SK-N-MC (cell line): ENCODE data around the gene C11orf52.
"Not testable (repeated sequence)": the region's sequence is repeated elsewhere in the genome, so short reads cannot be mapped to it uniquely, and the experiment has no call there.

Experiments used
- DNase-seq: peaks from one replicate; pipeline ENCODE4 v3.0.0-alpha.2; 2011; ENCODE audit warnings: low read depth, low spot score
- H3K27ac ChIP-seq: fragments of 200-600 bp; sonication (generic); 2 replicates; pipeline ENCODE4 v1.5.1; 2016; ENCODE audit warnings: mixed run types
- H3K36me3 ChIP-seq: fragments of 200-600 bp; sonication (generic); 2 replicates; pipeline ENCODE4 v1.6.1; 2017; ENCODE audit warnings: antibody characterized with exemption, low read length, mixed read lengths; ENCODE audit not compliant: insufficient read depth
- H3K4me3 ChIP-seq: fragments of 200-600 bp; sonication (generic); 2 replicates; pipeline ENCODE4 v1.5.1; 2016
- H3K9ac ChIP-seq: fragments of 200-600 bp; sonication (generic); 2 replicates; pipeline ENCODE4 v1.8.0; 2017; ENCODE audit warnings: mixed run types, mixed read lengths; ENCODE audit not compliant: insufficient read length
- H3K9me3 ChIP-seq: fragments of 200-600 bp; sonication (generic); 2 replicates; pipeline ENCODE4 v1.6.1; 2017; ENCODE audit warnings: low read depth, mild to moderate bottlenecking, antibody characterized with exemption, low read length, moderate library complexity, mixed read lengths
- EZH2 ChIP-seq: fragments of 200-600 bp; sonication (generic); IDR thresholded peaks from one replicate; pipeline ENCODE4 v1.6.1; 2017; ENCODE audit warnings: antibody characterized with exemption
- FOXP2 ChIP-seq: optimal IDR thresholded peaks from 2 replicates; pipeline ENCODE3; 2011; ENCODE audit warnings: mild to moderate bottlenecking, moderate library complexity; ENCODE audit not compliant: insufficient read depth; ENCODE audit errors: extremely low read length, control extremely low read depth
- POLR2AphosphoS5 ChIP-seq: IDR thresholded peaks from 2 replicates; pipeline ENCODE4 v1.6.1; 2012; ENCODE audit warnings: mild to moderate bottlenecking, low read depth, low read length, borderline replicate concordance

The C11orf52 gene

GRCh38 chr11:111920908-111921307, 2.2 kb downstream of the C11orf52 start:
- peak overlapping the region; percentile 71; the same call in 1 of the 2 replicates for H3K27ac ChIP-seq

GRCh38 chr11:111921541-111922230, 3.0 kb downstream of the C11orf52 start:
- H3K4me3 ChIP-seq: no peak overlapping the region
- no peaks in the 10 kb centered on the region for H3K36me3 ChIP-seq
- DNase-seq: no peak
- TF ChIP-seq POLR2AphosphoS5 (no peak), EZH2 (no peak), FOXP2 (no peak)
- no peaks in the 10 kb centered on the region for H3K9me3 ChIP-seq
- H3K27ac ChIP-seq: peak overlapping the region; percentile 96
- peak overlapping the region; percentile 70 for H3K9ac ChIP-seq

More at GRCh38 chr11:111920908-111921307, 2.2 kb downstream of the C11orf52 start:
- Histone ChIP-seq H3K4me3 (no peak overlapping the region), H3K9ac (no peak overlapping the region), H3K9me3 (no peaks in the 10 kb centered on the region), H3K36me3 (no peaks in the 10 kb centered on the region)
- no peak for DNase-seq
- no peak for TF ChIP-seq POLR2AphosphoS5
- no peak for TF ChIP-seq FOXP2
- TF ChIP-seq EZH2: no peak

GRCh38 chr11:111922803-111923202, 4.1 kb downstream of the C11orf52 start:
- peak overlapping the region; percentile 70 for H3K9ac ChIP-seq
- H3K4me3 ChIP-seq: peak overlapping the region; percentile 55
- peak overlapping the region; percentile 96 for H3K27ac ChIP-seq
- DNase-seq: no peak
- H3K9me3 ChIP-seq: no peaks in the 10 kb centered on the region
- no peaks in the 10 kb centered on the region for H3K36me3 ChIP-seq
- no peak for TF ChIP-seq FOXP2
- no peak for TF ChIP-seq POLR2AphosphoS5
- no peak for TF ChIP-seq EZH2

- peak overlapping the region; percentile 55 for H3K4me3 ChIP-seq
- DNase-seq: no peak
- no peaks in the 10 kb centered on the region for H3K36me3 ChIP-seq
- TF ChIP-seq EZH2: no peak
- peak; percentile 23; the same call in 1 of the 2 replicates for TF ChIP-seq POLR2AphosphoS5
- no peaks in the 10 kb centered on the region for H3K9me3 ChIP-seq
- peak overlapping the region; percentile 96 for H3K27ac ChIP-seq
- H3K9ac ChIP-seq: peak overlapping the region; percentile 70
These were observed 4.7 kb downstream of the C11orf52 start for GRCh38 chr11:111923351-111923788.

- H3K27ac ChIP-seq: peak overlapping the region; percentile 96
- no peak overlapping the region; the same call in 1 of the 2 replicates for H3K4me3 ChIP-seq
- H3K36me3 ChIP-seq: no peaks in the 10 kb centered on the region
- no peak for TF ChIP-seq POLR2AphosphoS5
- no peak for TF ChIP-seq EZH2
- no peak for TF ChIP-seq FOXP2
- DNase-seq: no peak
- no peaks in the 10 kb centered on the region for H3K9me3 ChIP-seq
- H3K9ac ChIP-seq: no peak overlapping the region
These were observed 5.2 kb downstream of the C11orf52 start for GRCh38 chr11:111923951-111924350.

- no peak overlapping the region; the same call in 1 of the 2 replicates for H3K4me3 ChIP-seq
- no peaks in the 10 kb centered on the region for H3K9me3 ChIP-seq
- TF ChIP-seq EZH2: no peak
- TF ChIP-seq POLR2AphosphoS5: no peak
- no peak for TF ChIP-seq FOXP2
- no peak for DNase-seq
- no peak overlapping the region for H3K9ac ChIP-seq
- H3K36me3 ChIP-seq: no peaks in the 10 kb centered on the region
- H3K27ac ChIP-seq: no peak overlapping the region
These were observed 7.2 kb downstream of the C11orf52 start for GRCh38 chr11:111925953-111926352.

GRCh38 chr11:111926505-111927391, 8.0 kb downstream of the C11orf52 start:
- Histone ChIP-seq H3K4me3 (peak overlapping the region; percentile 81), H3K9me3 (no peaks in the 10 kb centered on the region), H3K36me3 (no peaks in the 10 kb centered on the region), H3K9ac (peak overlapping the region; percentile 69), H3K27ac (peak overlapping the region; percentile 80; the same call in 1 of the 2 replicates)
- TF ChIP-seq POLR2AphosphoS5 (peak; percentile 64), FOXP2 (no peak)
- no peak for DNase-seq

- H3K36me3 ChIP-seq: no peaks in the 10 kb centered on the region
- no peak overlapping the region for H3K9ac ChIP-seq
- DNase-seq: no peak
- no peaks in the 10 kb centered on the region for H3K9me3 ChIP-seq
- H3K4me3 ChIP-seq: no peak overlapping the region
- no peak for TF ChIP-seq EZH2
- no peak for TF ChIP-seq FOXP2
- TF ChIP-seq POLR2AphosphoS5: no peak
- H3K27ac ChIP-seq: no peak overlapping the region
These were observed 11.8 kb downstream of the C11orf52 start for GRCh38 chr11:111930472-111930871.

GRCh38 chr11:111932611-111932950, 13.9 kb downstream of the C11orf52 start:
- Histone ChIP-seq H3K9me3 (no peaks in the 10 kb centered on the region), H3K9ac (no peak overlapping the region), H3K4me3 (no peak overlapping the region), H3K36me3 (no peaks in the 10 kb centered on the region), H3K27ac (no peak overlapping the region)
- TF ChIP-seq EZH2 (no peak), FOXP2 (no peak), POLR2AphosphoS5 (no peak)
- DNase-seq: no peak

GRCh38 chr11:111933176-111933575, 14.5 kb downstream of the C11orf52 start:
- not testable (repeated sequence) for H3K4me3 ChIP-seq, H3K27ac ChIP-seq, H3K9me3 ChIP-seq, H3K9ac ChIP-seq, H3K36me3 ChIP-seq, DNase-seq
